GM18507 (cell line): ENCODE data around the gene BAHCC1.

Source experiments
- DNase-seq: peaks from one replicate; pipeline ENCODE4 v3.0.0; 2011; ENCODE audit warnings: low read depth; ENCODE audit not compliant: insufficient read length; ENCODE audit errors: extremely low spot score
- FAIRE-seq: peaks from 2 replicates; lab custom pipeline; 2011; peaks lifted over from hg19 to GRCh38; lab: Jason Lieb, UNC

BAHCC1 gene

GRCh38 chr17:81405411-81405872, 10.2 kb downstream of the BAHCC1 start:
- no peak for FAIRE-seq

GRCh38 chr17:81406117-81406953, 11.1 kb downstream of the BAHCC1 start:
- FAIRE-seq (no peak), DNase-seq (no peak)

More at GRCh38 chr17:81405411-81405872, 10.2 kb downstream of the BAHCC1 start:
- DNase-seq = no peak

GRCh38 chr17:81408049-81408448, 12.8 kb downstream of the BAHCC1 start:
- FAIRE-seq = no peak

GRCh38 chr17:81409190-81409935, 14.1 kb downstream of the BAHCC1 start:
- FAIRE-seq = no peak
- no peak for DNase-seq

More at GRCh38 chr17:81408049-81408448, 12.8 kb downstream of the BAHCC1 start:
- DNase-seq = no peak

GRCh38 chr17:81410852-81411251, 15.6 kb downstream of the BAHCC1 start:
- FAIRE-seq = no peak

GRCh38 chr17:81411305-81411704, 16.0 kb downstream of the BAHCC1 start:
- FAIRE-seq (no peak), DNase-seq (no peak)

More at GRCh38 chr17:81410852-81411251, 15.6 kb downstream of the BAHCC1 start:
- DNase-seq = no peak

- DNase-seq = peak; percentile 54
- FAIRE-seq = peak; percentile 51
Observed at GRCh38 chr17:81412490-81413093, 17.3 kb downstream of the BAHCC1 start.

- no peak for DNase-seq
- no peak for FAIRE-seq
Observed at GRCh38 chr17:81413497-81414135, 18.4 kb downstream of the BAHCC1 start.

GRCh38 chr17:81414756-81415516, 19.7 kb downstream of the BAHCC1 start:
- no peak for DNase-seq
- no peak for FAIRE-seq

- FAIRE-seq (no peak), DNase-seq (no peak)
Observed at GRCh38 chr17:81415681-81416080, 20.4 kb downstream of the BAHCC1 start.

GRCh38 chr17:81416612-81417011, 21.4 kb downstream of the BAHCC1 start:
- FAIRE-seq (no peak), DNase-seq (no peak)

- FAIRE-seq (no peak), DNase-seq (no peak)
Observed at GRCh38 chr17:81417049-81417878, 22.0 kb downstream of the BAHCC1 start.

- no peak for FAIRE-seq
- no peak for DNase-seq
Observed at GRCh38 chr17:81417879-81418709, 22.8 kb downstream of the BAHCC1 start.

GRCh38 chr17:81418710-81419318, 23.6 kb downstream of the BAHCC1 start:
- no peak for FAIRE-seq
- DNase-seq = no peak

GRCh38 chr17:81419319-81419885, 24.1 kb downstream of the BAHCC1 start:
- no peak for DNase-seq
- FAIRE-seq = no peak

- no peak for DNase-seq
- no peak for FAIRE-seq
Observed at GRCh38 chr17:81419886-81420768, 24.9 kb downstream of the BAHCC1 start.
